GM21390 (cell line): ENCODE results near the gene MATN1.

Experiments used
- ATAC-seq: cut with Tn5 transposase; IDR thresholded peaks from one replicate; pipeline ENCODE4 v1.9.1; 2021; ENCODE audit not compliant: unreplicated experiment

The MATN1 gene

GRCh38 chr1:30745156-30745833 lies 21.9 kb upstream of the MATN1 start:
- no peak for ATAC-seq

DNA sequence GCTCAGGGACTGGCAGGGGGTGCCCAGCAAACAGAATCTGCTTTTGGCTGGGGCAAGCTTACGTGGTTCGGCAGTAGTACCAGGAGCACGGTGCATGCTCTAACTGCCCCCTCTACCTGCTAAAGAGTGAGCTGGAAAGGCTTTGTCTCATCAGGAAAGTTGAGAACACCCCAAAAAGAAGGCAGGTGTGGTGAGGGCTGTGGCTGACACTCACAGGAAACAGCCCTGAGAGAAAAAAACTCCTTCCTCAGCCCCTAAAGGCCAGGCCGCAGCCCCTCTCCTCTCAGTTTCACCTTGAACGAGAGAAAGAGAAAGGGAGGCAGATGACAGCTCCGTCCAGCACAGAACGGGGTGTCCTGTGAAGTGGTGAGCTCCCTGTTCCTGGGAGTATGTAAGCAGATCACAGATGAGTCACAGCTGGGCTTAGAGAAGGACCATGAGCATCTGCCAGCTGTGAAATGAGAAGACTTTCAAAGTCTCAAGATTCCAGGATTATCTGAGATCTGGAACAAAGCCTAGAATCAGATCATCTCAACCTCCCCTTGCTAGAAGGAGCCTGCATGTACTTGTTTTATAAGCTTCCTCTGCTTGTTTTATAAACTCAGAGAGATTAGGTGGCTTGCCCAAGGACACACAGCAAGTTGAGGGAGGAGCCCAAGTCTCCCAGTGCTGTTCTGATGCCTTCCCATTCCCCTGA lies 20.8 kb upstream of the MATN1 start:
- peak; percentile 43 for ATAC-seq

GRCh38 chr1:30743584-30744059 lies 20.2 kb upstream of the MATN1 start:
- ATAC-seq, result peak; percentile 32

DNA sequence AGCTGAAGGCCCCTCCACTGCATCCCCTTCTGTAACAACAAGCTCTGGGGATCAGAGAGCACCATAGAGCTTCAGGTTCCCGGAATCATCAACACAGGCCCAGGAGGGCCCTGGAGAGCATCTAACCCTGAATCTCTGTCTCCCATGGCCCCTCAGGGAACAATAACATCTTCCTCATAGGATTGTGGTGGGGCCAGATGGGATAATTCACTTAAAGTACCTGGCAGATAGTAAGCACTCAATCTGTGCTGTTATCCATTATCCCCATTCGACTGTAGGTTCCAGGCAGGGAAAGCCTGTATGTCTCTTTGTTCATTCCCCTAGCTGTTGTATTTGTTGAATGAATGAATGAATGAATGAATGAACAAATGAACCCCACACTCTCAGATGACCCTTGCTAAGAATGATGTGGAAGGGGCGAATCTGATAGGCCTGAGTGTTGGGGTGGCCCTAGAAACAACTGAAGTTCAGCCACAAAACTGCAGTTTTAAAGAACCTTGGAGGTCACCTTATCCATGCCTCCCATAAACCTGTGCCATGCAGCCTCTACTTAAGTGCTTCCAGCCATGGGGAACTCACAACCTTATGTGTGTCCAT lies 19.7 kb upstream of the MATN1 start:
- no peak for ATAC-seq

DNA sequence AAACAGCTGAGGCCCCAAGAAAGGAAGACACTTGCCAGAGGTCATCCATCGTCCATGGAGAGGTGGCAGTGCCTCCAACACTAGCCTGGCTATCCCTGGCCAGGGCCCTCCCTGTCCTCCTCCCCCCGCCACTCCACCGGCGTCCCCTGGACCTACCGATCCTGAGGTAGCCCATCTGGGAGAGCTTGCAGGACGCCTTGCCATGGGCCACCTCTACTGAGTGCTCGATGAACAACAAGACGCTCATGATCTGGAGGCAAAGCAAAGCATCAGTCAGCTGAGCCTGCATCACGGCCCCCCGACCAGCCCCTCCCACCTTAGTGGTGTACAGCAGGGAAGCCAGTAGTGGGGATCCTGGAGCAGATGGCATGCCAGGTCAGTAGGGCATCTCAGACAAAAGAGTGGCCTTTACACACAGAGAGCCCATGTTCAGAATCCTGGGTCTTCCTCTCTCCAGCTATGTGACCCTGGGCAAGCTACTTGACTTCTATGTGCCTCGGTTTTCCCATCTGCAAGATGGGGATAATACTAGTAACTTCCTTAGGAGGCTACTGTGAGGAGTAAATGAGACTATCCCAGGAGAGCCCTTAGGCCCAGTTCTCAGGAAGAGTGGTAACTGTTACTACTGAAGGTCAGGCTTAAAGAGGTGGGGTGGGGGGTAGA lies 19.0 kb upstream of the MATN1 start:
- ATAC-seq, result no peak

DNA sequence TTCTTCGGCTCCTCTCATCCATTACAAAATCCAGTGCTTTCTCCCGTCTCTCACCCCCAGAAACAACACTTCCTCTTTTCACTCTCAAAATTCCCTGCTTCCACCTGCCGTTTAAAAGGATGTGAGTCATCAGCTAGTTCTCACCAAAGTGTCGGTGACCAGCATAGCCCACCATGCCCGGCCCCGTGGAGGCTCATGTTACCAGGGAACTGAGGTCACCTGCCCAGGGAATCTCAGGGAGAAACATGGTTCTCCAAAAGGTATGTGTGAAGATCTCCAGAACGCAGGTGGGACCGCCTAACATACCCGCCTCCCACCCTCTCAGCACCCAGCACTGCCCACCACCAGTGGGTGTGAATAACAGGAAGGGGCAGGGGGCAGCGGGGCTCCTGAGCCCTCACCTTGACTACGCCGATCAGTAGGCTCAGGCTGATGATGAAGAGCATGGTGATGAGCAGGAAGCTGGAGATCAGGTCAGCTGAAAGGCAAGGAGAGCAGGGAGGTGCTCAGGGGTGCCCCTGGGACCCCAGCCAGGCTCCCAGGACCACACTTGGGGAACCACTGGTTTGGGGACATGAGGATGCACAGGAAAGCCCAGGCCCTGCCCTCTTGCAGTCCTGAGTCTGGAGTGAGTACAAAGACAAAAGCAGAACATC lies 18.0 kb upstream of the MATN1 start:
- no peak for ATAC-seq

DNA sequence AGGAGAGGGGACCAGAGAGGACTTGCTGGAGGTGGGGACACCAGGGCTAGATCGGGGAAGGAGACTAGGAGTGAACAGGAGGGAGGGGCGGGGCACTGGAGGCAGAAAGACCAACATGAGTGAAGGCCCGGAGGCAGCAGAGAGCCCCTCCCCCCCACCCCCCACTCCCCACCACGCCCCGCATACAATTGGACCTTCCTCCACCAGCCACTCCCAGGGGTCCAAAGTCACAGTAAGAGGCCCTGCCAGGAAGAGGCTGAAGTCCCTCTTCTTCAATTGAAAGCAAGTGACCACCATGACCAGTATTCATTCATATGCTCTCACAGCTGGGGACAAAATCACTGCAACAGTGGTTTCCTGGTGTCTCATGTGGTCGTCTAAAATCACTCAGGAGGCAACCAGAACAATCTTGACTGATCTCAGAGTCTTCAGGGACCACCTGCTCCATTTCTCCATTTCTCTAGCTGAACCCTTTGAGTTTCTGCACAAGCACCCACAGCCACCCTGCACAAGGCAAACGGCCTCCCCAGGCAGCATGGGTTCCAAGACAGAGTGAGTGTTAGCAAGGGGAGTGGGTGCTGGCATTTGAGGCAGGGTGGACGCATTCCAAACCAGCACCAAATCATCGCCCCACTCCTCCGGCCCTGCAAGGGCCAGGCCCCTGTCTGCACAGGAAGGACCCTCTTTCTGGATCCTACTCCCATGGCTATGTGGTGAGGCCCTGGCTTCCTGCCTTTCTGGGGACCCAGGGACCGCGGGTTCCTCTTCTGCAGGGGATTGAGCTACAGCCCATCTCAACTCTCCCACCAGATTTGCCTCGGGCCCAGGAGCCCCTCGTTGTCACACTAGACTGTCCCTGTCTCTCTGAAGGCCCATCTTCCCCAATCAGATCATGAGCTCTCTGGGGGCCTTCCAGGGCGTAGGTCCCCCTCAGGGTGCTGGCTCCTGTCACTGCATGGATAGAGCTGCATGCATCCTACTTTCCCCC lies 17.2 kb upstream of the MATN1 start:
- ATAC-seq, result no peak

DNA sequence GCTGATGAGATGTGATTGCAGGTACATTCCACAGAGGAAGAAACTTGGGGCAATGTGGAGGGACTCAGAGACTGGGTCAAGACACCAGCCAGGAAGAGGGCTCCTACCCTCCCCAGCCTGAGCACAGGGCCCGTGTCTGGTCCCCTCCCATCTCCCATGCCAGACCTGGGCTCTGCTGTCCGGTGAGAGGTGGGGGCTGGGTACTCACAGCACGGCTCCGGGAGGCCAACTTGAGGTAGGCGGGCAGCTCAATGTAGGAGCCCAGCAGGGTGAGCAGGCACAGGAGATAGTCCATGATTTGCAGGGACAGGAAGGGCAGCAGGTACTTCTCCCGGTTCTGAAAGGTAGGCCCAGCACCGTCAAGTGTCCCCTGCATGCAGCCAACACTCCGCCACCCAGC lies 16.2 kb upstream of the MATN1 start:
- ATAC-seq, result no peak

DNA sequence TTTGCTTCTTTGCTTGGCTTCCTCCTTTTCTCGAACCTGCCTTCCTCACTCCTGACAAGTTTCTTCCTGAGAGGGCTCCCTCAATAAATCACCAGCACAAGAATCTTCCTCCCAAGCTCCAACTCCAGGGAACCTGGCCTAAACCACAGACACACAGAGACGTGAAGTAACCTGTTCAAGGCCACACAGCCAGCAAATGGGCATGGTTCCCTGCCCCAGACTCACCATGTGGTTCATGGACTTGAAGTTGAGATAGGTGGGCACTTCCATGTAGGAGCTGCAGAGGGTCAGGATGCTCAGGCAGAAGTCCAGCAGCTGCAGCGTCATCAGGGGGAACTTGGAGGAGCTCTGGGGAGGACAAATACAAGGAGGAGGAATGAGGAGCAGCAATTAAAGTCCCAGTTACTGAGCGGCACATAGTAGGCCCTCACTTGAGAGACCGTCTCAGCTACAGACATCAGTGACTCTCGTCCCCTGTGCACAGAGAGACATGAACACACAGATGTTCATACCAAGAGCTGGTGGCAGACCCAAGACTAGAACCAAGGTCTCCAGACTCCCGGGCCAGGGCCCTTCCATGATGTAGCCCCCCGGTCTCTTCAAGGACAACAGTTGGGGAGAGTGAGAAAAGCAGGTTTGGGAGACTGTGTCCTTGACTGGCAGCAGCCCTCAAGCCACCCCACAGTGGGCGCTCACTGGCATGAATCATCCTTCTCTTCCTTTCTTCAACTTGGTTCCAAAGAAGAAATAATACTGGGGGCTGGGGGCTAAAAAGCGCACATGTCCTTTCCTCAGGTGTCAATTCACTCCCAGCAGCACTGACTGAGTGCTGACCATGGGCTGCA lies 15.6 kb upstream of the MATN1 start:
- no peak for ATAC-seq

DNA sequence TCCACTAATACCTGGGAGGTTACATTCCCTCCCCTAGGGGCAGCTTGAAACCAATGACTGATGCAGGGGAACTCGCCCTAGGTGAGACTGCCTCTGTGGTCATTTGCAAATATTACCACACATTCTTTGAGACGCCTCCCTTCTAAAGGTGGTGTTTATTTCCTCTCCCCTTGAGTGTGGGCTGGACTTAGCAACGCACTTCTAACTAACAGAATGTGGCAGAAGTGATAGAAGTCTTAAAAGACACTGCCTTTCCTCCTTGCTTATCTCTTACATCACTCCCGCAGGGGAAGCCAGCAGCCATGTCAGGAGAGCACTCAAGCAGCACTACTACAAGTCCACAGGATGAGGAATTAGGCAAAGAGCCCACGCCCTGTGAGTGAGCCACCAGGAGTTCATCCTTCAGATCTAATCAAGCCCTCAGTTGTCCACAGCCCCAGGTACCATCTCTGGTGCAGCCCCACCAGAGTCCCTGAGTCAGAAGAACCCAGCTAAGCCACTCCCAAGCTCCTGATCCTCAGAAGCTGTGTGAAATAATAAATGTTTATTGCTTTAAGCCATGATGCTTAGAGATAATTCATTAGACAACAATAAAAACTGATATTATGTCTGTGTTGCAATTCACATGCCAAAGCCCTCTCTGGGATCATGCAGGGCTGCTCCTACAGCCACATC lies 14.8 kb upstream of the MATN1 start:
- no peak for ATAC-seq

DNA sequence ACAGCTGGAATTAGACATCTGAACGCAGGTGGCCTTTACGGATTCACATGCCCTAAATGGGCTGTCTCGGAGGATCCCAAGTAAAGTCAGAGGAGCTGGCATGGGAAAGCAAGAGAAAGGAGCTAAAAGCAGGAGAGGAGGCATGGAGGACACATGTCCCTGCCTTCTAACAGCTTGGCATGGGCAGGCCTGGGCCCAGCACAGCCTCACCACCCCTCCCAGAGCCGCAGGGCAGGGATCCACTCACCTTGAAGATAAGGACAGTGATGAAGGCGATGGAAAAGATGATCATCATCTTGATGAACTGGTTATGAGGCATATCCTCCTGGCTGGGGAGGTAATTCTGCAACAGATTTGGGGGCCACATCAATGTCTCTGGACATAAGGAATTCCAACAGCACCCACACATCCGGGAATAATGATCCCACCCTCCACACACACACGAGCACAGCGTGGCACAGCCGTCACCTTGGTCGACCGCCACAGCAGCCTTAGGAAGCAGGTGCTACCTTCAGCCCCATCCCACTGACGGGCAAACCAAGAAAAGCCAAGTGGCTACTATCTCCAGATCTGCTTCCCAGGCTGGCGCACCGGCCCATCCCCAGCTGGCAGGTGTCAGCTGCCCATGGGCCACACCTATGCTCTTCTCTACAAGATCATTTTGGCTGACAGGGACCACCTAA lies 14.1 kb upstream of the MATN1 start:
- ATAC-seq, result no peak

GRCh38 chr1:30735668-30736498 lies 12.5 kb upstream of the MATN1 start:
- no peak for ATAC-seq

- ATAC-seq, result no peak
Observed at GRCh38 chr1:30735124-30735523, 11.7 kb upstream of the MATN1 start.

GRCh38 chr1:30734580-30734979 lies 11.2 kb upstream of the MATN1 start:
- no peak for ATAC-seq

GRCh38 chr1:30734106-30734505 lies 10.7 kb upstream of the MATN1 start:
- no peak for ATAC-seq

DNA sequence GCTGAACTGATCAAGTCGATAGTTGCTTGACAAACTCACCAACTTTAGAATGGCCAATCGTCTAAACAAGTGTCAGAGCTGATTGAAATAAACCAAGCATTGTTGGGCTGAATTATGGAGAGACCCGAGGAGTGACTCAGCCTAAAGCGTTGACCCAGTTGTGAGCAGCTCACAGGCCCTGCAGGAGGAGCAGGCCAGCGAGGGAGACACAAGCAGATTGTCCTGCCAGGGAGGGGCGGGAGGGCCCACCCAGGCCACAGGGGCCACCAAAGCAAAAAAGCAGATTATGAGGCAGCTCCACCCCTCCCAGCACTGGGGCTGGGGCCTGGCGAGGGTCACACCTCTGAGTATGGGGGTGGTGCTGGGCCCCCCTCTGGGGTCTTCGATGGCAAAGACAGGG lies 10.1 kb upstream of the MATN1 start:
- no peak for ATAC-seq
